H4 (cell line): ENCODE measurements around the gene GJD3. TPM values are rescaled to one million over a fixed set of nuclear protein-coding genes. Genes with fewer than 3 reads are reported as not detected.

ENCODE experiments used
- total RNA-seq: library from RNA; depleted of rRNA; stranded (reverse); fragments of >200 nt; shearing (Covaris generic); gene quantifications from 2 replicates; pipeline ENCODE4 v1.2.3, GENCODE V29; 2014; rRNA removed

The GJD3 gene
- total RNA-seq, 1 experiment from 2014 or later, result not detected

Other genes with a start within 250 kb of the GJD3 start
- gene MSL1, start 242.8 kb downstream of the GJD3 start, total RNA-seq, result 38.4 and 39.1 TPM in 2 replicates
- 19.5 and 19.9 TPM in 2 replicates for gene CASC3, start 224.2 kb downstream of the GJD3 start, total RNA-seq
- 0.23 and 0.74 TPM in 2 replicates for gene RAPGEFL1, start 187.3 kb downstream of the GJD3 start, total RNA-seq
- 3.2 and 6.2 TPM in 2 replicates for gene WIPF2, start 145.4 kb downstream of the GJD3 start, total RNA-seq
- 48.0 and 62.5 TPM in 2 replicates for gene CDC6, start 76.9 kb downstream of the GJD3 start, total RNA-seq
- 17.7 and 19.7 TPM in 2 replicates for gene RARA, start 55.6 kb downstream of the GJD3 start, total RNA-seq
- gene TOP2A, start 53.2 kb upstream of the GJD3 start, total RNA-seq, result 194 and 219 TPM in 2 replicates
- 6.2 and 7.2 TPM in 2 replicates for gene IGFBP4, start 78.7 kb upstream of the GJD3 start, total RNA-seq
- gene TNS4, start 136.9 kb upstream of the GJD3 start, total RNA-seq, result not detected in 2 replicates
- gene CCR7, start 200.7 kb upstream of the GJD3 start, total RNA-seq, result not detected in 2 replicates